ENCODE data around the gene DCP2.

DCP2 gene

DNA sequence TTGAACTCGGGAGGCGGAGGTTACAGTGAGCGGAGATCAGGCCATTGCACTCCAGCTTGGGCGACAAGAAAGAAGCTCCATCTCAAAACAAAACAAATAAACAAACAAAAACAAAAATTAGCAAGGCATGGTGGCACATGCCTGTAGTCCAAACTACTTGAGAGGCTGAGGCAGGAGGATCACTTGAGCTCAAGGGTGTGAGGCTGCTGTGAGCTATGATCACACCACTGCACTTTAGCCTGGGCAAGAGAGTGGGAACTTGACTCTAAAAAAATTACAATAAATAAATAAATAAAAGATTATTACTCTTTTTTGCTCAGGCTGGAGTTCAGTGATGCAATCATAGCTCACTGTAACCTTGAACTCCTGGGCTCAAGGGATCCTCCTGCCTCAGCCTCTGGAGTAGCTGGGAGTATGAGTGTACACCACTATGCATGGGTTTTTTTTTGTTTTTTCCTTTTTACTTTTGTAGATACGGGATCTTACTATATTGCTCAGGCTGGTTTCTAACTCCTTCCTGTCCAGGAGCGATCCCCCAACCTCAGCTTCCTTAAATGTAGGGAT, 9.0 kb upstream of the DCP2 start:
- no peak for DNase-seq (ENCODE audit: low spot score)

- DNase-seq (ENCODE audit: low spot score): no peak
Measured at GRCh38 chr5:112968411-112969106, 8.0 kb upstream of the DCP2 start.

DNA sequence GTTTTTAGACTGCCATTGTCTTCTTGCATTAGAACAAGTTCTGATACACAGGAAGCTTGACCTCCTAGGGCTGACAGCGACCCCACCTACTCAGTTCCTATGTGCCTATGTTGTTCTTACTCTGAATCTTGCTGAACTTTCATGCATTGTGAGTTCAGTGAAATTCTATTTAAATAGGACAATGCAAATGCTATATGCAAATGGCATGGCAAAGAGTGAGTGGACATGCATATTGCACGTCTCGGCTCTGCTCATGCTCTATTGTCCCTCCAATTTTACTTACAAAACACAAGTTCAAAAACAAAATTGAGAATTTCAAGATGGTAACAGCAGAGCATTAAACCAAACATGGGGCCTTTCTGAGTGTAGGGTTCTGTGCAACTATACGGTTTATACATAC, 5.3 kb upstream of the DCP2 start:
- peak; percentile 14 for DNase-seq (ENCODE audit: low spot score)

GRCh38 chr5:112973036-112973435, 3.6 kb upstream of the DCP2 start:
- no peak for DNase-seq (ENCODE audit: low spot score)

GRCh38 chr5:112973904-112974303, 2.7 kb upstream of the DCP2 start:
- DNase-seq (ENCODE audit: low spot score): no peak

DNA sequence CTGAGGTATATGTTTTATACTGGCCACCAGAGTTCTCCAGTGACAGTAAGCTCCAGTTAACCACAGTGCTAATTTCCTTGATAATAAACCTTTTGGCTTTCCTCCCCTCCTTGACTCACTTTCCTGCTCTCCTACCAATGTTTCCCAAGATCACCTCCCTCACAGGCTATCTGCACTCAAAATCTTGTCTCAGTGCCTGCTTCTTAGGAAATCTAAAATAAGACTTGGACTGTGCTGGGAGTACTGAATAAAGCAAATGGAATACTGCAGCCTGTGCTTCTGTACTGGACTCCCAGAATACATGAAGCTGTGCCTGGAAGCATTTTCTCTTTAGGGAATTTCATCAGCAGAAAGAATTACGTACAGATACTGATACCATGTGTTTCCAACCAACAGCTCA, 1.7 kb upstream of the DCP2 start:
- no peak for DNase-seq (ENCODE audit: low spot score)

GRCh38 chr5:112975721-112976431, 722 bp upstream of the DCP2 start:
- no peak for DNase-seq (ENCODE audit: low spot score)

- peak; percentile 21 for DNase-seq (ENCODE audit: low spot score)
Measured at GRCh38 chr5:112977440-112977861, 853 bp downstream of the DCP2 start.

- no peak for DNase-seq (ENCODE audit: low spot score)
Measured at GRCh38 chr5:112978836-112979235, 2.2 kb downstream of the DCP2 start.

- no peak for DNase-seq (ENCODE audit: low spot score)
Measured at GRCh38 chr5:112979723-112980122, 3.1 kb downstream of the DCP2 start.

GRCh38 chr5:112983363-112983762, 6.8 kb downstream of the DCP2 start:
- no peak for DNase-seq (ENCODE audit: low spot score)

- no peak for DNase-seq (ENCODE audit: low spot score)
Measured at GRCh38 chr5:112986224-112986623, 9.6 kb downstream of the DCP2 start.

DNA sequence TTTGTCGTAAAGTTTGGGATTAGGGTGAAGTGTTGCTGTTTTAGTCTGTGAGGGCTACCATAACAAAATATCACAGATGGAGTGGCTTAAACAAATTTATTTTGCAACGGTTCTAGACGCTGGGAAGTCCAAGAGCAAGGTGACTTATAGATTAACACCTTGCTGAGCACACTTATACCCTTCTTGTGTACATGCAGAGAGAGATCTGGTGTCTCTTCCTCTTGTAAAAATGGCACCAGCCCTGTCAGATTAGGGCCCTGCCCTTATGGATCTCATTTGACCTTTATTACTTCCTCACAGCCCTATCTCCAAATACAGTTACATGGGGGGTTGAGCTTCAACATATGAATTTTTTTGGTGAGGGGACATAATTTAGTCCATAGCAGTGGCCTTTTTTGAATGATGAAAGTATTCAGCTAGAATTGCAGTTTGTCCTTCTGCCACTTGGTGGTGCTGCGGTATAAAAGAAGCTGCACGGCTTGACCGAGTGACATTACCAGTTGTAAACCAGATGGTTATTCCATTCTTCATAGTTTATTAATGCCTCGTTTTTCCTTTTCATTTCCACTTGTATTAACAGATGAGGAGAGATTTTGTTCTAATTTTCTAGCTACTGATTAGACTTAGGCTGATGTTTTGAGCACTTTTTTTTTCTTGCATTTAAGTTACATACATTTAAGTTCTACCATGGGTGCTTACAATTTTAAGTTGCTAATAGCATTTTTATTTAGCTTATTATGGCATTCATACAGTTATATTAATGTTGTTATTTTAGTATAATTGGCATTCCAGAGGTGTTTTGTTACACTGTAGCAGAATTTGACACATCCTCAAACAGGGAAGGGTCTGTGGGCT, 19.4 kb downstream of the DCP2 start:
- peak; percentile 75 for DNase-seq (ENCODE audit: low spot score)

DNA sequence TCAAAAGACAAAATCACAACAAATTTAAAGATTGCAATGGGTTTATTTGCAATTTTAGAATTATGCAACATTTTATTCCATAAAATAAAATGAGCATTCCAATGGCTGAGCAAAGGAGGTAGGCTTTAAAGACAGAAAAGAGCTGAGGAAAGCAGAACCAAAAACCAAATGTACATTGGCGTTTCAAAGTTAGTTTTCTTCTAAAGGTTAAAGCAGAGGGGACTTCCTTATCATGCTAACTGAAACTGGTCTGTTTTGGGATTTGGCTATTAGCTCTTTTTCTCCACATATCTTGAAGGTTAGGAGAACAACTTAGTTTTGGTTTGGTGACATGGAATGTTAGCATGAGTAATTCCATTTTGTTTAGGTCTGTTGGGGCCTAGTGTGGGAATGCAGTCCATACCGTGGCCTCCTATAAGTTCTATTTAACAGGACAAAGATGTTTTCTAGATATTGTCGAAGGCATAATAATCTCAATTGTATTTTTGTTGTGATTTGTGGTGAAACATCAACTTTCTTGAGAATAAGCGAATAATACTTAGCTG, 20.3 kb downstream of the DCP2 start:
- no peak for DNase-seq (ENCODE audit: low spot score)

- DNase-seq (ENCODE audit: low spot score): no peak
Measured at GRCh38 chr5:112998296-112998695, 21.7 kb downstream of the DCP2 start.

DNA sequence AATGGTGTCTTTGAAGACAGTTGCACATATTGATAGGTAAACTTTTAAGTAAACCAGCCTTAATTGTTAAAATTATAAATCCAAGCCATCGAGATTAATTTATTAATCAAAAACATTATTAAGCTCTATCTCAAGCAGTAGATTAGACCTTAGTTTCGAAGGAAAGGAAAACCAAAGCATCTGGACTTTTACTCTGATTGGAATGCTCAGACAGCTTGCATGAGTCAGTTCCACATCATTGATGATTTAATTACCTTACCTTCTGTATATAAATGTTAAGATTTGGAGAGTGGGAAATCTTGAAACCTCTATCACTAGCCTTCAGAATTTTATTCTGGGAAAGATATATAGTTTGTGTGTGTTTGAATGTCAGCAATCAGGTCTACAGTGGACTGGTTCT, 23.9 kb downstream of the DCP2 start:
- DNase-seq (ENCODE audit: low spot score): no peak

GRCh38 chr5:113002423-113002822, 25.8 kb downstream of the DCP2 start:
- DNase-seq (ENCODE audit: low spot score): no peak

- DNase-seq (ENCODE audit: low spot score): no peak
Measured at GRCh38 chr5:113003763-113004162, 27.2 kb downstream of the DCP2 start.

- no peak for DNase-seq (ENCODE audit: low spot score)
Measured at GRCh38 chr5:113005454-113005853, 28.9 kb downstream of the DCP2 start.

GRCh38 chr5:113017881-113018635, 41.5 kb downstream of the DCP2 start:
- DNase-seq (ENCODE audit: low spot score): peak; percentile 76

GRCh38 chr5:113020461-113021273, 44.1 kb downstream of the DCP2 start:
- DNase-seq (ENCODE audit: low spot score): peak; percentile 91

Measured in kidney capillary endothelial cell (primary cell).